DOHH2 (cell line): Measurements from ENCODE around the gene TTC34.

Source experiments
- H3F3A ChIP-seq: fragments of 200-600 bp; sonication (generic), shearing (Covaris generic); 2 replicates; pipeline ENCODE4 v1.6.0; 2016; ENCODE audit warnings: antibody characterized with exemption, mild to moderate bottlenecking; ENCODE audit not compliant: control insufficient read depth, insufficient read depth
- H3K27ac ChIP-seq: fragments of 200-600 bp; sonication (generic); 2 replicates; pipeline ENCODE4 v1.5.1; 2014; ENCODE audit warnings: low read depth, mild to moderate bottlenecking, low read length, moderate library complexity
- H3K27me3 ChIP-seq: fragments of 200-600 bp; sonication (generic); 2 replicates; pipeline ENCODE4 v1.6.1; 2014; ENCODE audit warnings: mild to moderate bottlenecking, low read length, mixed read lengths; ENCODE audit not compliant: control insufficient read depth
- H3K36me3 ChIP-seq: fragments of 200-600 bp; sonication (generic); 2 replicates; pipeline ENCODE4 v1.6.1; 2014; ENCODE audit warnings: mild to moderate bottlenecking, low read length, moderate library complexity, mixed read lengths; ENCODE audit not compliant: control insufficient read depth
- H3K4me1 ChIP-seq: fragments of 200-600 bp; sonication (generic); 2 replicates; pipeline ENCODE4 v1.6.1; 2014; ENCODE audit warnings: mild to moderate bottlenecking, low read length, mixed read lengths; ENCODE audit not compliant: control insufficient read depth
- H3K4me2 ChIP-seq: fragments of 200-600 bp; sonication (generic); 2 replicates; pipeline ENCODE4 v1.6.0; 2014; ENCODE audit warnings: mild to moderate bottlenecking, low read length, moderate library complexity
- H3K4me3 ChIP-seq: fragments of 200-600 bp; sonication (generic); 2 replicates; pipeline ENCODE4 v1.5.1; 2014; ENCODE audit warnings: mild to moderate bottlenecking, low read length, mixed read lengths
- H3K79me2 ChIP-seq: fragments of 200-600 bp; sonication (generic); 2 replicates; pipeline ENCODE4 v1.6.1; 2014; ENCODE audit warnings: mild to moderate bottlenecking, low read length, mixed read lengths; ENCODE audit not compliant: control insufficient read depth
- H3K9me2 ChIP-seq: fragments of 200-600 bp; sonication (generic); replicated peaks from 2 replicates; pipeline ENCODE4 v1.6.1; 2014; ENCODE audit warnings: mild to moderate bottlenecking, low read length, mixed read lengths; ENCODE audit not compliant: control insufficient read depth
- H3K9me3 ChIP-seq: fragments of 200-600 bp; sonication (generic); 2 replicates; pipeline ENCODE4 v1.6.1; 2014; ENCODE audit warnings: antibody characterized with exemption, low read length, mixed read lengths; ENCODE audit not compliant: control insufficient read depth, insufficient read depth
- H4K20me1 ChIP-seq: fragments of 200-600 bp; sonication (generic); 2 replicates; pipeline ENCODE4 v1.6.0; 2014; ENCODE audit warnings: low read depth, mild to moderate bottlenecking, antibody characterized with exemption, low read length, moderate library complexity; ENCODE audit not compliant: control insufficient read depth, insufficient read depth
- EZH2phosphoT487 ChIP-seq: fragments of 200-600 bp; sonication (generic); IDR thresholded peaks from 2 replicates; pipeline ENCODE4 v1.6.1; 2017; ENCODE audit warnings: borderline replicate concordance, mild to moderate bottlenecking, antibody characterized with exemption, low read length, moderate library complexity, mixed read lengths
- TF ChIP-seq, protein P1 (sequence below): fragments of 200-600 bp; sonication (generic); IDR thresholded peaks from one replicate; pipeline ENCODE4 v1.5.1; 2014; ENCODE audit warnings: antibody characterized with exemption, mild to moderate bottlenecking, low read depth, low read length; ENCODE audit not compliant: poor library complexity, severe bottlenecking

TTC34 gene

DNA sequence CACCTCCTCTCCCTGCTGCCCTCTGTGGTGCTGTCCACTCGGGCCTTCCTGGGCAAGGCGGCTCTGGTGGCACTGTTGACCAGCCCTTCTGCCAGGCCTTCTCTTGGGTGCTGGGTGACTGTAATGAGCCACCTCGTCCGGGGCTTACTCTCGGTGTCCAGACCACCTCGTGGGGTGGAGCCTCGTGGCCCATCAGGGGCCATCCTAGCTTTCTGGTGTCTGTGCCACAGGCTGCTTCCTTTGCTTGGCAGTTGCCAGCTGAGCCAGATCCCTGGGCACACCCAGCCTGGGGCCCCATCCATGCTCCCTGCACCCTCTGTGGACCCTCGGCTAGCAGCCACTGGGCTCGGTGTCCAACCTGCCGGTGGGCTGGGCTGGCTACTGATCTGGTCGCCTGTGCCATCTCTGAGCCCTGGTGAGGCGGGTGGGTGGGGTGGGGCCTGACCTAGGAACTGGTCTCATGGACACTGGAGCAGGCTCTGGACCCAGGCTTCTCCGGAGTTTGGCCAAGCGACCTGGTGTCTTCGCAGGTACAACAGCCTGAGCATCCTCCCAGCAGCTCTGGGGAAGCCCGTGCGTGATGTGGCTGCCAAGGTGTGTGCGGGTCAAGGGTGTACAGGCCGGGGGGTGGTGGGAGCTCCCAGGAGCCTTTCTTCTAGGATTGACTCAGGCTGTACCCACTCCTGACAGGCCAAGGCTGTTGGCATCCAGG lies 213.5 kb downstream of the TTC34 start:
- Histone ChIP-seq H3K4me1 (peaks cover 32% of the 10 kb centered on the region), H3K27ac (no peak overlapping the region), H3K27me3 (no peaks in the 10 kb centered on the region), H3K4me3 (peak overlapping the region; percentile 88), H3K9me2 (no peaks in the 10 kb centered on the region), H3K4me2 (peak overlapping the region; percentile 88), H3K9me3 (no peaks in the 10 kb centered on the region), H3K79me2 (no peaks in the 10 kb centered on the region), H4K20me1 (no peaks in the 10 kb centered on the region), H3F3A (peaks cover 8% of the 10 kb centered on the region), H3K36me3 (peaks cover 14% of the 10 kb centered on the region)
- no peak for TF ChIP-seq EZH2phosphoT487
- TF ChIP-seq, protein P1, sequence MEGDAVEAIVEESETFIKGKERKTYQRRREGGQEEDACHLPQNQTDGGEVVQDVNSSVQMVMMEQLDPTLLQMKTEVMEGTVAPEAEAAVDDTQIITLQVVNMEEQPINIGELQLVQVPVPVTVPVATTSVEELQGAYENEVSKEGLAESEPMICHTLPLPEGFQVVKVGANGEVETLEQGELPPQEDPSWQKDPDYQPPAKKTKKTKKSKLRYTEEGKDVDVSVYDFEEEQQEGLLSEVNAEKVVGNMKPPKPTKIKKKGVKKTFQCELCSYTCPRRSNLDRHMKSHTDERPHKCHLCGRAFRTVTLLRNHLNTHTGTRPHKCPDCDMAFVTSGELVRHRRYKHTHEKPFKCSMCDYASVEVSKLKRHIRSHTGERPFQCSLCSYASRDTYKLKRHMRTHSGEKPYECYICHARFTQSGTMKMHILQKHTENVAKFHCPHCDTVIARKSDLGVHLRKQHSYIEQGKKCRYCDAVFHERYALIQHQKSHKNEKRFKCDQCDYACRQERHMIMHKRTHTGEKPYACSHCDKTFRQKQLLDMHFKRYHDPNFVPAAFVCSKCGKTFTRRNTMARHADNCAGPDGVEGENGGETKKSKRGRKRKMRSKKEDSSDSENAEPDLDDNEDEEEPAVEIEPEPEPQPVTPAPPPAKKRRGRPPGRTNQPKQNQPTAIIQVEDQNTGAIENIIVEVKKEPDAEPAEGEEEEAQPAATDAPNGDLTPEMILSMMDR: no peak

GRCh38 chr1:2587071-2587859 lies 214.2 kb downstream of the TTC34 start:
- Histone ChIP-seq H3F3A (peaks cover 8% of the 10 kb centered on the region), H4K20me1 (no peaks in the 10 kb centered on the region), H3K4me2 (peak overlapping the region; percentile 88), H3K9me2 (no peaks in the 10 kb centered on the region), H3K27me3 (no peaks in the 10 kb centered on the region), H3K79me2 (no peaks in the 10 kb centered on the region), H3K27ac (no peak overlapping the region), H3K4me1 (peaks cover 36% of the 10 kb centered on the region), H3K4me3 (peak overlapping the region; percentile 88), H3K36me3 (peaks cover 14% of the 10 kb centered on the region), H3K9me3 (no peaks in the 10 kb centered on the region)
- TF ChIP-seq, protein P1: no peak
- TF ChIP-seq EZH2phosphoT487: no peak

- Histone ChIP-seq H3K4me1 (peaks cover 45% of the 10 kb centered on the region), H3K27me3 (no peaks in the 10 kb centered on the region), H3K4me2 (peak within 1 kb of the TSS; percentile 88), H3K9me3 (no peaks in the 10 kb centered on the region), H3K79me2 (no peaks in the 10 kb centered on the region), H3K9me2 (no peaks in the 10 kb centered on the region), H3F3A (peaks cover 8% of the 10 kb centered on the region), H3K27ac (peak within 1 kb of the TSS; percentile 90), H3K36me3 (peaks cover 14% of the 10 kb centered on the region), H3K4me3 (peak within 1 kb of the TSS; percentile 88), H4K20me1 (no peaks in the 10 kb centered on the region)
- TF ChIP-seq EZH2phosphoT487: no peak
- TF ChIP-seq, protein P1: no peak
Measured at GRCh38 chr1:2586154-2587070, 215.1 kb downstream of the TTC34 start, which contains the start of gene PRXL2B. Gene PRXL2B (plus strand): TSS chr1:2586777. CDS start chr1:2586886, 109 bp downstream.
